Brain microvascular endothelial cell (primary cell): Measurements from ENCODE around the gene DNAJC3.

ENCODE experiments used
- DNase-seq: peaks from one replicate; pipeline ENCODE4 v3.0.0-alpha.2; 2020
- H3K27ac ChIP-seq: fragments of 250-450 bp; sonication (Bioruptor Pico); 2 replicates; pipeline ENCODE4 v1.5.1; 2020; ENCODE audit warnings: mild to moderate bottlenecking, moderate library complexity
- H3K27me3 ChIP-seq: fragments of 250-450 bp; sonication (Bioruptor Pico); replicated peaks from 2 replicates; pipeline ENCODE4 v1.5.1; 2020; ENCODE audit warnings: mild to moderate bottlenecking
- H3K36me3 ChIP-seq: fragments of 250-450 bp; sonication (Bioruptor Pico); replicated peaks from 2 replicates; pipeline ENCODE4 v1.5.1; 2020; ENCODE audit warnings: mild to moderate bottlenecking
- H3K4me3 ChIP-seq: 2 replicates; pipeline ENCODE4 v1.5.1; 2011; ENCODE audit warnings: low read depth, mild to moderate bottlenecking, control low read depth, low read length, moderate library complexity
- CTCF ChIP-seq: IDR thresholded peaks from 2 replicates; pipeline ENCODE4 v1.5.1; 2011; ENCODE audit warnings: low read depth, mild to moderate bottlenecking, moderate library complexity, low read length, control low read depth, inconsistent platforms; ENCODE audit errors: missing control alignments
- in situ Hi-C: cut with HindIII; loops from 2 replicates; pipeline ENCODE4 v1.10.0; 2017; ENCODE audit warnings: low sequenced_read_pairs, low pct_ligation_motif_present

Gene DNAJC3

GRCh38 chr13:95706356-95706755 is 29.4 kb downstream of the DNAJC3 start:
- no peak for TF ChIP-seq CTCF
- H3K27me3 ChIP-seq: no peaks in the 10 kb centered on the region
- no peak overlapping the region for H3K27ac ChIP-seq
- no peaks in the 10 kb centered on the region for H3K36me3 ChIP-seq
- H3K4me3 ChIP-seq: no peak overlapping the region
- no peak for DNase-seq
- in situ Hi-C loops: no loop called here

- H3K27ac ChIP-seq: no peak overlapping the region
- no peaks in the 10 kb centered on the region for H3K27me3 ChIP-seq
- no peak for TF ChIP-seq CTCF
- no peak for DNase-seq
- H3K36me3 ChIP-seq: no peaks in the 10 kb centered on the region
- no peak overlapping the region for H3K4me3 ChIP-seq
- in situ Hi-C loops: no loop called here
These were observed 30.1 kb downstream of the DNAJC3 start for GRCh38 chr13:95707035-95707434.

- in situ Hi-C loops: no loop called here
- H3K4me3 ChIP-seq: no peak overlapping the region
- H3K27ac ChIP-seq: no peak overlapping the region
- TF ChIP-seq CTCF: no peak
- DNase-seq: no peak
- H3K27me3 ChIP-seq: no peaks in the 10 kb centered on the region
- H3K36me3 ChIP-seq: no peaks in the 10 kb centered on the region
These were observed 30.8 kb downstream of the DNAJC3 start for GRCh38 chr13:95707442-95708390.

- no peak for DNase-seq
- Histone ChIP-seq H3K36me3 (no peaks in the 10 kb centered on the region), H3K27me3 (no peaks in the 10 kb centered on the region), H3K27ac (no peak overlapping the region), H3K4me3 (no peak overlapping the region)
- in situ Hi-C loops: no loop called here
- TF ChIP-seq CTCF: no peak
These were observed 31.4 kb downstream of the DNAJC3 start for GRCh38 chr13:95708391-95708774.

GRCh38 chr13:95708811-95709500 is 32.0 kb downstream of the DNAJC3 start:
- no peak for DNase-seq
- no peak for TF ChIP-seq CTCF
- H3K27ac ChIP-seq: no peak overlapping the region

More at GRCh38 chr13:95708811-95709500, 32.0 kb downstream of the DNAJC3 start:
- H3K4me3 ChIP-seq: no peak overlapping the region
- no peaks in the 10 kb centered on the region for H3K36me3 ChIP-seq
- in situ Hi-C loops: no loop called here
- H3K27me3 ChIP-seq: no peaks in the 10 kb centered on the region
